GM19468 (cell line): ENCODE data around the gene GALNT9.
"Not testable (repeated sequence)": the region's sequence is repeated elsewhere in the genome, so short reads cannot be mapped to it uniquely, and the experiment has no call there.

Source experiments
- ATAC-seq: cut with Tn5 transposase; IDR thresholded peaks from one replicate; pipeline ENCODE4 v1.9.1; 2021; ENCODE audit warnings: mild to moderate bottlenecking, moderate library complexity, moderate number of reproducible peaks; ENCODE audit not compliant: unreplicated experiment; ENCODE audit errors: extremely low read depth

The GALNT9 gene

DNA sequence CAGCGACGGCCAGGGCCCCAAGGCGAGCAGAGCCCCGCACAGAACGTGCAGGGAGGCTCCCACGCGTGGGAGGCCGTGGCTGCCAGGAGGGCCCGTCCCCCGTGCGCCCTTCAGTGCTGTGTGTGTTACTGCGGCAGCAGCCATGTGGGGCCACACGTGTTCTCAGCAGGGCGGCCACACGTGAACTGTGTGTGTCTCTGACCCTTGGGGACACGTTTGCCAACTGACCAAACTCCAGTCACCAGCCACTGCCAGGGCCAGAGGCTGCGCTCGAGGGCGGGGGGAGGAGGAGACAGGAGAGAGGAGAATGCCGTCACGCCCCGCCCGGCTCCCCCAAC, 57.7 kb downstream of the GALNT9 start:
- no peak for ATAC-seq

DNA sequence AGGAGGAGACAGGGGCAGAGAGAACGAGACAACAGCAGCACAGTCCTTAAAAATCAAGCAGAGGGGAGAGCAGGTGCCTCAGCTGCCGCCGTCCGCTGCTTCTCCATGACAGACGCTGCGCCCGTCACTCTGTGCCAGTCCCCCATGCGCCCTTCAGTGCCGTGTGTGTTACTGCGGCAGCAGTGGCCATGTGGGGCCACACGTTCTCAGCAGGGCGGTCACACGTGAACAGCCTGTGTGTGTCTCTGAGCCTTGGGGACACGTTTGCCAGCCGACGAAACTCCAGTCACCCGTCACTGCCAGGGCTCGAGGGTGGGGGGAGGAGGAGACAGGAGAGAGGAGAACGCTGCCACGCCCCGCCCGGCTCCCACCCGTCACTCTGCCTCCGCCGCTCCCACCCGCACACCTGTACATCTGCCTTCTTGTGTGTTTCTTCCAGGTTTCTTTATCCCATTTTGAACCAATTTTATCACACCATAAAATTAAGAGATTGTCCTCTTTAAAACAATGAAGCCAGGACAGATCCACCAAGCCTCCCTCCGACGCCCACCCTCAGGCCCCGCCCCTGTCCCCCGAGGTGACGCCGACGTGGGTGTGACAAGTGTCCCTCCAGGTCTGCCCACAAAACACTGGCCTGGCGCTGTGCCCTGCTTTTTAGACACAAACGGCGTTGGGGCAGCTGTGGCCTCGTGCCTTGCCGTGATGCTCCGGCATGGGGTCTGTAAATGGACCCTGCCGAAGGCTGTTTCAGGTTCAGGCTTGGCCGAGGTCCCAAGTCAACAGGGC, 58.2 kb downstream of the GALNT9 start:
- no peak for ATAC-seq

DNA sequence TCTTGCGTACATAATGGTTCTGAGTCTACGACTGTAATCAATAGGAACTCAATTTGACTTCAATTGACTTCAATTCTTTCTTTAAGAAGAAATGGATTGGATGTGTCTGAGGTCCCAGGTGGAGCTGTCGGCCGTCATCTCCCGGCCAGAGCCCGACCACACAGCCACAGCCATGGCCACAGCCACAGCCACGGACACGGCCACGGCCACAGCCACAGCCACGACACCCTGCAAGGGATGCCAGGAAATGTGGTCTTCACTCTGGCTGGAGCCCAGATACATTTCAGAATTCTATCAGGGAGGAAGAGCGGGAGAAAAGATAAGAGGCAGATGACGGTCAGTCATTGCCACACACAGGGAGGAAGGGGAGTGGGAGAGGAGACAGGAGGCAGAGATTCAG, 58.9 kb downstream of the GALNT9 start:
- ATAC-seq: no peak

DNA sequence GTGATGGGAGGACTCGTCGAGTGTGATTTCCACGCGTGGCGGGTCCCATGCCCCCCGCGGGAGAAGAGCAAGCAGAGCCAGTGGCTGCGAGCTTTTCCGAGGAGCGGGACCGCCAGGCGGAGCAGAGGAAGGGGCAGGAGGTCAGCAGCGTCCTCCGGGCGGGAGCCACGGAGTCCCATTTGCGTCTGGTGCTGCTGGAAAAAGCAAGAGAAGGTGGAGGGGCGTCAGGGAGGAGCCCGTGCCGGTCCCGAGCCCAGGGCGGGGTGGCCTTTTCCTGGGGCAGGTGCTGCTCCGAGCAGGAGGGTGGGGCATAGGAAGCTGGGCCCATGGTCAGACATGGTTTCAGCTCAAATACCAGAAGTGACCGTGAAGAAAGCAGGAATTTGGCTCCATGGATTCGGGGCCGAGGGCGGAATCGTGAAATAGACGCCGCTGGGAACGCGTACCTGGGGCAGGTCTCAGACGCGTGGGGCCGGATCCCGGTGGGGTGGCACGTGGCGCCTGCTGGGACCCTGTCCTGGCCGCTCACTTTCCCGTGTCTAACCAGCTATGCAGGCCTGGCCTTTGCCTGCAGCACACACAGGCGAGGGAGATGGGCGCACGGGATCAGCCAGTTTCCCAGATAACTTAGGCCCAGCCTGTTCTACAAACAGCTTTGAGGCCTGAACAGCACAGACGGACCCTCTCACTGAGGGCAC, 60.0 kb downstream of the GALNT9 start:
- ATAC-seq: no peak

DNA sequence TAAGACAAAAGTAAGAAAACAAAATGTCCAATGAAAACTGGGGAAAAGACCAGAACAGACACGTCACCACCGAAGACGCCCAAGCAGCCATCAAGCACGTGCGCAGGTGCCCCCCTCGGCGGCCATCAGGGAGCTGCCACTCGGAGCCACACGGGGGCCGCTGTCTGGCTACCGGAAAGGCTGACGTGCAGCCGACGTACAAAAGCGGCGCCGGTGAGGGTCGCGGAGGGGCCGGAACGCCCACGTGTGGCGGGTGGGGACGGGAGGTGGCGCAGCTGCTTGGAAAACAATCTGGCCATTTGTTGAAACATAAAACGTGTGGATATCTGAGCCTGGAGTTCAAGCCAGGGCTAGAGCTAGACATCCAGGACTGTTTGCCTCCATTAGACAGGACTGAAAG, 60.7 kb downstream of the GALNT9 start:
- no peak for ATAC-seq

DNA sequence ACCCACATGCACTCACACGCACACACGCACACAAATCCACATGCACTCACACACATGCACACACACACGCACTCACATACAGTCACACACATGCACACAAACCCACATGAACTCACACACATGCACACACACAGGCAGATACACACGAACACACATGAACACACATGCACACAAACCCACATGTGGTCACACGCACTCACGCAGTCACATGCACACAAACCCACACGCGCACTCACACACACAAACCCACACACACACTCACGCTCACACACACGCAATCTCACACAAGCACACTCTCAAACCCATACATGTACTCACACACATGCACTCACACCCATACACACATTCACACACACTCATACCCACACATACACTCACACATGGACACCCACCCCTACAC, 61.5 kb downstream of the GALNT9 start:
- ATAC-seq: no peak

DNA sequence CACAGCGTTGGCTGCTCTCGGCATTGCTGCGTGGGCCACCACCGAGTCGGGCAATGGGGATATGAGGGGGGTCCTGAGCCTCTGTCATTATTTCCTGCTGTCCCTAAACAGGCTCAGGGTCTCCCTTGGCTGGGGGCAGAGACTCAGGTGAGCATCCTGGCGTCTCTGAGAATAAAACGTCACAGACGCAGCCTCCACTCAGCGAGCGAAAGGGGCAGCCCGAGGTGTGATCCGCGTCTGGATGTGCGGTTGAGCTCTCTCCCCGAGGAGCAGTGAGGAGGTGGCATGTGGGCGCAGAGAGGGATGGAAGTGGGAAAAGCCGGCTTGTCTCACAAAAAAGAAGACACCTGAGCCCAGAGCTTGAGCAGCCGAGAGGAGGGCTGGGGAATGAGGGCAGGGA, 62.6 kb downstream of the GALNT9 start:
- no peak for ATAC-seq

DNA sequence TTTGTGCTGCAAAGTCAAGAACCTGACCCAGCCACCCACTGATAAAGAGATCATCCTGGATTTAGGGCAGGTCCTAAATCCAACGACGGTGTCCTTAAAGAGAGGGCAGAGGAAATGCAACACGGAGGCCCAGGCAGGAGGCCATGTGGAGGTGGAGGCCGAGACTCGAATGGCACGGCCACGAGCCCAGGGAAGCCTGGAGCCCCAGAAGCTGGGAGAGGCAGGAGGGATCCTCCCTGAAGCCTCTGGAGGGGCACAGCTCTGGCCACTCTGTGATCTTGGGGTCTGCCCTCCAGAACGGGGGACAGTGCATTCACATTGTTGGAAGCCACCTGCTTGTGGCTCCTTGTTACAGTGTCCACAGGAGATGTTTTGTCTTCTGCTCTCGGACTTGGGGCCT, 63.0 kb downstream of the GALNT9 start:
- ATAC-seq: no peak

DNA sequence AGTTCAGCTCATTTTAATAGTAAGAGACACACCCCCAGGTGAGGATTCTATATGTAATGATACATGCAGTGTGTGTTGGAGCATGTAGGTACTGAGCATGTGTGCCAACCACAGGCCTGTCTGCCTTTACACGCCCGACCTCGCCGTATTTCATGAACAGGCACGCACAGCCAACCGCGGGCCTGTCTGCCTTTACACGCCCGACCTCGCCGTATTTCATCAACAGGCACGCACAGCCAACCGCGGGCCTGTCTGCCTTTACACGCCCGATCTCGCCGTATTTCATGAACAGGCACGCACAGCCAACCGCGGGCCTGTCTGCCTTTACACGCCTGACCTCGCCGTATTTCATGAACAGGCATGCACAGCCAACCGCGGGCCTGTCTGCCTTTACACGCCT, 63.6 kb downstream of the GALNT9 start:
- ATAC-seq: not testable (repeated sequence)

DNA sequence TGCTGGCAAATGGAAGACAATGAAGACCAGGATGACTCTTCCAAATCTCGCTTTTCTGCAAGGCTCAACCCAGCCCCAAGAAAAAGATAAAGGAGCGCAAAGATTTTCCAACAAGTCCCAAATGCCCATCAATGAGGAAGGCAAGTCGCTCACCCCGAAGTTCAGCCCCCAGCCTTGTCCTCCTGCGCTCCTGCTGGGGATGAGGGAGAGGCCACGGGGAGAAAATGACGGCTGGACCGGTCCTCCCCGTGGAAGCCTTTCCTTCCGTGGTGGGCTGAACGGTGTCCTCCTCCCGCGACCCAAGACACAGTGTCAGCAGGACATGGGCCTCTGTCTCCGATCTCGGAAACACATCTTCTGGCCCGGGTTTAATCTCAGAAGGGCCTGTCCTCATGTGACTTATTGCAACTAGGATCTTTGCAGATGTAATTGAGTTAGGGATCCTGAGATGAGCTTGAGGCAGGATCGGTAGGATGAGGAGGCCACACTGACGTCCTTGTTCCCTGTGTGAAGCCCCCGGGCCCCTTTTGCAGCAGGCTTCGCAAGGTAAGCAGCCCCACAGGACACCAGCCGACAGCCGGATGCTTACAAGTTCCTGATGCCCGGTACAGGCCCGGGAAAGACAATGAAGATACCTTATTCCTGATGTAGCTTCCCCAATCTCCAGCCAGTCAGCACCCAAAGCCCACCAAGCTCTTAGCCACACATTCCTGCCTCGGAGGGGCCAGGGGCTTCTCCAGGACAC, 64.2 kb downstream of the GALNT9 start:
- ATAC-seq: no peak

DNA sequence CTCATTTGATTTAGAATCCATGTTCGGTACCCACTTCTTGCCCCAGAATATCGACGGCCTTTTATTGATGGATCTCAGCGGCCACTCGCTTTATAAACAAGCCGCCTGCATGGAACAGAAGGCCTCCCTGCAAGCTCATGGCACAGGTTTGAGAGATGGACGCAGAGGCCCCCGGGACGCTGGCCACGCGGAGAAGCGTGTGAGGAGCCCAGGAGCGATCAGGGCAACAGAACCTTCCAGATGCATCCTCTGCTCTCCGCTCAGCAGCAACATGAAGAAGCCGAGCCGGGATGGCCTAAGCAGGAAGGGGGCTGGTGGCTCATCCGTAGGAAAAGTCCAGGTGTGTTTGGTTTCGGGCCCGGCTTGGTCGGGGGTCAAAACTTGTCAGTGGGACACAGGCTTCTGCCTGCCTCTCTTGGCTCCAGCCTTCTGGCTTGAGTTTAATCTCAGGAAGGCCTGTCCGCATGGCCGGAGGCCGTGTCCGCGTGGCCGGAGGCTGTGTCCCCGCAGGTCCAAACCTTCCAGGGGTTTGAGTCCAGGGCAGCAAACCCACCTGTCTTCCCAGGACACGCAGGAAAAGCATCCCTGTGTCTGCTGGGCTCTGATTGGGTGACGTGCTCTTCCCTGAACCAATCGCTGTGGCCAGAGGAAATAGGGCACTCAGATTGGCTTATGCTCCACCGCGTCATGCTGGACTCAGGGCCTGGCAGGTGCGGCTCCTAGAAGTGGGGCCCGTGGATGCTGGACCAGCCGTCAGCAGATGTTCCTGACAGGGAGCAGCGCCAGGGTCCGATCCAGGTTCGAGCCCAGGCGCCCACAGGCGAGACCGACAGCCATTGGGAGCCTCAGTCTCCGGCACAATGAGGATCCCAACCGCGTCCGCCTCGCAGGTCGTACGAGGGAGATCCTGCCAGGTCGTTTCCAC, 65.0 kb downstream of the GALNT9 start:
- ATAC-seq: no peak

DNA sequence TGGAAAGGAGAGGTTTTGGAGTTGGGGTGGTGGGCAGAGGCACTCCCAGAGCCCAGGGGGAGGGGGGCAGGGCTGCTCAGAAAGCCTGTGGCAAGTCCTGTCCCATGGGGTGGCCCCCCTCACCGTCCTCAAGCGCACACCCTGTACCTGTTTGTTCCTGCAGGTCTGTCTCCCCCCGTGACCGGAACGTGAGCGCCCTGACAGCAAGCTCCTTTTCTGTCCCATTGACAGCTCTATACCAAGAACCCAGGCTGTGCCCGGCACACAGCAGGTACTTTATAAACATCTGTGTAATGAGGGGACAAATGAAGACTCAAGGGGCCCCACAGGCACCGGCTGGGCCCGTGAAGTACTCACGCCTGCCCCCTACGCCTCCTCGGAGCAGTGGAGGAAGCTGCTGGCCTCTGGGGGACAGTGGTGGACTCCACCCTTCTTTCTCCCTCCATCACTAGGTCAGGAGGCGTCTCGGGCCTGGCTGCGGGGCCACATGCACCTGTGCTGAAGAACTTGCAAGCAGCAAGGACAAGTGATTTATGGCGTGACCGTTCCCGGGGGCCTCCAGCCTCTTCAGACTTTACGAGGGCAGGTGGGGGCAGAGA, 65.8 kb downstream of the GALNT9 start:
- ATAC-seq: no peak

DNA sequence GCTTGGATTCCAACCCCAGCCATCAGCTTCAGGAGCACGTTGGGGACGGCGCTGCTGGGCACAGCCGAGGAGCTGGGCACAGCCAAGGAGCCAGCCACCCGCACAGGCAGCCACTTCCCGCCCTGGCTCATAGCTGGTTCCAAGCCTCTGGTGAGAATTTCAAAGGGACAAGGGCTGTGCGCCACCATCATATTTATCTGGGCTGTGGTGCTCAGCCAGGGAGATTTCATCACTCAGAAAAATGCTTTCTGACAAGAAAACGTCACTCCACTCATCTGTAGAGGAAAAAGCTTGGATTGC, 66.4 kb downstream of the GALNT9 start:
- ATAC-seq: no peak

DNA sequence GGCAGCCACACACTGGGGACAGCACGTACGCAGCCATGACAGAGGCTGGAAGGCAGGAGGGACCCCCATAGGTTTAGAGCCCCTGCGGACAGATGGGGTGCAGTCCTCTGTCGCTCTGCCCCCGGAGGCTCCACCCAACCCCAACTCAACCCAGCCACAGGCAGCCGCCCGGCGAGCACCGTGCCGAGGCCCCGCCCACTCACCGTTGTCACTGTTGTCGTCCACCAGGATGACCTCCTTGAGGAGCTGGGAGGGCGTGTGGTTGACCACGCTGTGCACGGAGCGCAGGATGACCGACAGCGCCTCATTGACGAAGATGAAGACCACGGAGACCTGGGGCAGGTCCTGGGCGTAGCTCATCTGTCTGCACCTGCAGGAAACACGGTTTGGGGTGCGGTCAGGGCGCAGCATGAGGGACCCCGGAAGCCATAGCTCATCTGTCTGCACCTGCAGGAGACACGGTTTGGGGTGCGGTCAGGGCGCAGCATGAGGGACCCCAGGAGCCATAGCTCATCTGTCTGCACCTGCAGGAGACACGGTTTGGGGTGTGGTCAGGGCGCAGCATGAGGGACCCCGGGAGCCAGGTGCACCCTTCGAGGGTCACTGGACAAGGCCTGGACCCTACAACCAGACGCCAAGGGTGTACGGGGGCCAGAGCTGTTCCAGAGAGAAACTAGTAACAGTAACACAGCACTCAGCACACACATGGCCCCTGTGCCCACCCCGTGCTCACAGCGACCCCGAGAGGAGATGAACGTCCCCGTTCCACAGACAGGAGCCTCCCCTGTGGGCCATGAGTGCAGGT, 66.9 kb downstream of the GALNT9 start:
- no peak for ATAC-seq

DNA sequence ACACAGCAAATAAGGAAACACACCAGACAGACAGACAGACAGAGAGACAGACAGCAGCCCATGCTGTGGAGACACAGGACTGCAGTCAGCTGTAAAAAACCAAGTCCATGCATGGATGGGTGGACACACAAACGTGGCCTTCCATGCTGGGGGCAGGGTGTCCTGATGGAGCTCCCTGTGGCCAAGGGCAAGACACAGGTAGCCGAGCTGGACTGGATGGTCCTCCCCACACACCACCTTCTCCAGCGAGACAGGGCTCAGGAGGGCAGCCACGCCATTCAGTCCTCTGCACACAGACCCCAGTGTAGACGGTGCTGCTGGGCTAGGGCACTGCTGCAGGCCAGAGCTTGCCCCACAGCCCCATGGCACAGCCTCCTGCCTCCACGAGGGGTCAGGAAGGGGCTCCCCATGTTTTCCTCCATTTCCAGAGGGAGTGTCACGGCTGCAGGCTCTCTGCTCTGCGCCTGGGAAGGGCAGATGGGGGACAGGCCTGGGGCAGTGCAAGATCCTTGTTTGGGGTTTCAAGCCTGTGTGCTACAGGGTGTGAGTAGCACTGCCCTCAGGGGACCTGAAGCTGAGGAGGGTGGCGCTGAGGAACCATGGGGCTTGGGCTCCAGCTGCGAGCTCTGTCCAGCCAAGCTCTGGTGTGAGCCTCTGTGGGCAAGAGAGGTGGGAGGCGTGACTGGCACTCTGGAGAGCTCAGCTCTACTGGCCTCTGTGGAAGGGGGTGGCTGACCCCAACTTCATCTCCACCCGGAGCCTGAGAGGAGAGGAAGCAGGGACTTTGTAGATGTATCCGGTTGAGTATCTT, 67.9 kb downstream of the GALNT9 start:
- no peak for ATAC-seq

DNA sequence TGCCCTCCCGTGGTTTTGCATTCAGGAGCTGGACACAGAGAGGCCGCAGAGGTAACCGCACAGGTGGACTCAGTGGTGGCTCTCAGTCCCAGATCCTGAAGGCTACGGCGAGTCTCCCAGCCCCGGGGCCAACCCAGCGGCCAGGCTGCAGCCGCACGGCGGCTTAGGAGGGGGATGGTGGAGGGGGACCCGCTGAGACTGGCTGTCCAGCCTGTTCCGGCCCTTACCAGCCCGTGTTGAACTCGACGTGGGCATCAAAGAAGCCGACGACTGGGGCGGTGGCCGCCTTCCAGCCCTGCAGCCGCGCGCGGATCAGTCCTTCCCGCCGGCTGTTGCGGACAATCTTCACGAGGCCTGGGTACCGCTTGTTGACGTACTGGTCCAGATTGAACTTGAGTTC, 68.7 kb downstream of the GALNT9 start:
- ATAC-seq: no peak

DNA sequence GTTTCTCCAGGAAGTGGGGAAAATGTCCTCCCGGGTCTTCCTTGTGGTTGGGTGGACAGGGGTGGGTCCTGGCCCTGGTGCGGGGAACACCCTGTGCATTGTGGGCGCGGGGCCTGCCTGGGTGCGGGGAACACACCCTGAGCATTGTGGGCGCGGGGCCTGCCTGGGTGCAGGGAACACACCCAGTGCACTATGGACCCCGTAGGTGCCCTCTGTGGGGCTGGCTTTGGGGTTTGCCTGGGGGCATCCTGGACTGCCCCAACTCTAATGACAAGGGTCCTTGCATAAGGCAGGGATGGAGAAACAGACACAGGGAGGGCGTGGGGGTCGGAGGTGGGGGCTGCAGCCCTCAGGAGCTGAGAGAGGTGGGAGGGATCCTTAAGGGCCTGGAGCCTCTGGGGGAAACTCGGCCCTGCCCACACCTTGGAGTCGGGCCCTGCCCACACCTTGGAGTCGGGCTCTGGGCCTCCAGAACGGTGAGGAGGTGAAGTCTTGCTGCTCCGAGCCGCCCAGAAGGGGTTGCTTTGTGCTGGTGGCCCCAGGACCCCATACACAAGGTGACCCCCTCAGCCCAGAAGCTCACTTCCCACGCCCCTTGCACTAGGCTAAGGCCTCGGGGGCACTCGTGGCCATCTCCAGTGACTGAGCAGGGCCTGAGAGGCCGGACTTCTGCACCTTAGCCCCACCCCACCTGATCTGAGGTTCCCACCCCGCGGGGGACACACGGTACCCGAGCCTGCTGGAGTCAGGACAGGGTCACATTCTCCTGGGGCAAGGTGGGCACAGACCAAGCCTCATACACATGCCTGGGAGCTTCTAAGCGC, 69.3 kb downstream of the GALNT9 start:
- no peak for ATAC-seq
